Measurements from ENCODE around the gene COL18A1. TPM values are rescaled to one million over a fixed set of nuclear protein-coding genes. Genes with fewer than 3 reads are reported as not detected.

Gene COL18A1
- total and polyA plus RNA-seq, 11 donors: 31.7 to 109 (median 59.0) TPM

DNA sequence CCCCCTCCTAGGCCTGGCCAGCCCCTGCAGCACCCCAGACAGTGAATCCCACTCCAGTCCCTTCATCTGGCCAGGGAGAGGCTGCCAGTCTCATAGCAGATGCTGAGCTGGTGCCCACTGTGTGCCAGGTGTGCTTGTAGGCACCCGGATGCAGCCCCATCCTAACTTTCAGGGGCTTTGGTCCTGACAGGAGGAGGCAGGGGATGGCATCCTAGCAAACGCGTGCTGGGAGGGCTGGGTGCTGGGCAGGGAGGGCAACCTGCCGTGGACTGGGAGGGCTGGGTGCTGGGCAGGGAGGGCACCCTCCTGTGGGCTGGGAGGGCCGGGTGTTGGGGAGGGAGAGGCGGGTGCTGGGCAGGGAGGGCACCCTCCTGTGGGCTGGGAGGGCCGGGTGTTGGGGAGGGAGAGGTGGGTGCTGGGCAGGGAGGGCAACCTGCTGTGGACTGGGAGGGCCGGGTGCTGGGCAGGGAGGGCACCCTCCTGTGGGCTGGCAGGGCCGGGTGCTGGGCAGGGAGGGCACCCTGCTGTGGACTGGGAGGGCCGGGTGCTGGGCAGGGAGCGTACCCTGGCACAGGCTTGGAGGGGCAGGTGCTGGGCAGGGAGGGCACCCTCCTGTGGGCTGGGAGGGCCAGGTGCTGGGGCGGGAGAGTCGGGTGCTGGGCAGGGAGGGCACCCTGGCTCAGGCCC is 102.0 kb downstream of the COL18A1 start:
- Histone ChIP-seq H3K27me3 (no peaks in the 10 kb centered on the region), H3K27ac (no peak overlapping the region), H3K9me3 (no peaks in the 10 kb centered on the region), H3K4me3 (no peak overlapping the region), H3K4me1 (no peaks in the 10 kb centered on the region), H3K36me3 (peaks cover 0 to 36% (median 12%) of the 10 kb centered on the region in 9 donors)
- no peak for TF ChIP-seq POLR2A (IDR thresholded peaks at IDR 0.05)
- TF ChIP-seq, protein P1, sequence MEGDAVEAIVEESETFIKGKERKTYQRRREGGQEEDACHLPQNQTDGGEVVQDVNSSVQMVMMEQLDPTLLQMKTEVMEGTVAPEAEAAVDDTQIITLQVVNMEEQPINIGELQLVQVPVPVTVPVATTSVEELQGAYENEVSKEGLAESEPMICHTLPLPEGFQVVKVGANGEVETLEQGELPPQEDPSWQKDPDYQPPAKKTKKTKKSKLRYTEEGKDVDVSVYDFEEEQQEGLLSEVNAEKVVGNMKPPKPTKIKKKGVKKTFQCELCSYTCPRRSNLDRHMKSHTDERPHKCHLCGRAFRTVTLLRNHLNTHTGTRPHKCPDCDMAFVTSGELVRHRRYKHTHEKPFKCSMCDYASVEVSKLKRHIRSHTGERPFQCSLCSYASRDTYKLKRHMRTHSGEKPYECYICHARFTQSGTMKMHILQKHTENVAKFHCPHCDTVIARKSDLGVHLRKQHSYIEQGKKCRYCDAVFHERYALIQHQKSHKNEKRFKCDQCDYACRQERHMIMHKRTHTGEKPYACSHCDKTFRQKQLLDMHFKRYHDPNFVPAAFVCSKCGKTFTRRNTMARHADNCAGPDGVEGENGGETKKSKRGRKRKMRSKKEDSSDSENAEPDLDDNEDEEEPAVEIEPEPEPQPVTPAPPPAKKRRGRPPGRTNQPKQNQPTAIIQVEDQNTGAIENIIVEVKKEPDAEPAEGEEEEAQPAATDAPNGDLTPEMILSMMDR (IDR thresholded peaks at IDR 0.05): no peak
- 90 to 97% (median 93%) methylated on average over 4 to 13 of the region's 13 CpGs for WGBS, 4 donors
- no peak for ATAC-seq
- DNase-seq: peak in 3 of 5 donors; percentile 7 to 47 (median 27)
- intact Hi-C loops (cut with DNase I): no loop called here

GRCh38 chr21:45507523-45507875 is 102.5 kb downstream of the COL18A1 start:
- no peak overlapping the region for H3K4me3 ChIP-seq
- peak in 1 of 5 donors; percentile 15 for DNase-seq
- no peaks in the 10 kb centered on the region for H3K4me1 ChIP-seq
- ATAC-seq: no peak
- no peak for TF ChIP-seq POLR2A (IDR thresholded peaks at IDR 0.05)
- TF ChIP-seq, protein P1 (IDR thresholded peaks at IDR 0.05): no peak
- no peaks in the 10 kb centered on the region for H3K27me3 ChIP-seq
- no peak overlapping the region for H3K27ac ChIP-seq
- WGBS, 4 donors: 86 to 93% (median 91%) methylated on average over 8 to 9 of the region's 9 CpGs
- intact Hi-C loops (cut with DNase I): no loop called here
- H3K36me3 ChIP-seq: peaks cover 0 to 41% (median 12%) of the 10 kb centered on the region in 9 donors
- H3K9me3 ChIP-seq: no peaks in the 10 kb centered on the region

- Histone ChIP-seq H3K9me3 (no peaks in the 10 kb centered on the region), H3K36me3 (peaks cover 0 to 43% (median 12%) of the 10 kb centered on the region in 9 donors), H3K4me1 (no peaks in the 10 kb centered on the region), H3K27me3 (no peaks in the 10 kb centered on the region), H3K4me3 (no peak overlapping the region), H3K27ac (no peak overlapping the region)
- no peak for ATAC-seq
- WGBS, 4 donors: 96 to 100% (median 99%) methylated on average over 3 of the region's 3 CpGs
- TF ChIP-seq, protein P1 (IDR thresholded peaks at IDR 0.05): no peak
- TF ChIP-seq POLR2A (IDR thresholded peaks at IDR 0.05): no peak
- no peak for DNase-seq
- intact Hi-C loops (cut with DNase I): no loop called here
Observed at GRCh38 chr21:45507888-45508508, 103.0 kb downstream of the COL18A1 start.
